H1 (cell line): ENCODE data around the gene GFI1B. TPM values are rescaled to one million over a fixed set of nuclear protein-coding genes. Genes with fewer than 3 reads are reported as not detected.
"Not testable (repeated sequence)": the region's sequence is repeated elsewhere in the genome, so short reads cannot be mapped to it uniquely, and the experiment has no call there.

Experiments
- CTCF ChIA-PET: fragments of 300-600 bp; sonication (Branson Sonifier 250); formaldehyde crosslinking; loops from one replicate; lab custom pipeline; 2021; ENCODE audit not compliant: partially characterized antibody; lab: Charles Lee
- POLR2A ChIA-PET: fragments of 300-600 bp; sonication (Branson Sonifier 250); formaldehyde crosslinking; loops from one replicate; lab custom pipeline; 2021; ENCODE audit warnings: inconsistent platforms; ENCODE audit not compliant: partially characterized antibody; lab: Charles Lee
- DNase-seq, 2 experiments: peaks; one replicate each; pipeline versions ENCODE4 v3.0.0 to v3.0.0-alpha.2; 2010 to 2022; ENCODE audit warnings: low spot score in 2 of 2, low read depth in 1 of 2, mixed read lengths in 1 of 2
- FAIRE-seq: peaks from 2 replicates; lab custom pipeline; 2011; peaks lifted over from hg19 to GRCh38; lab: Jason Lieb, UNC
- H2AFZ ChIP-seq: 2 replicates; pipeline ENCODE4 v1.8.1; 2012; ENCODE audit warnings: low read length, inconsistent platforms
- H2AK5ac ChIP-seq: 2 replicates; pipeline ENCODE4 v1.6.1; 2013; ENCODE audit warnings: low read depth, low read length
- H2BK120ac ChIP-seq: replicated peaks from 2 replicates; pipeline ENCODE3; 2013; ENCODE audit warnings: low read depth, low read length, inconsistent platforms
- H2BK12ac ChIP-seq: 2 replicates; pipeline ENCODE4 v1.6.1; 2013; ENCODE audit warnings: low read depth, low read length
- H2BK15ac ChIP-seq: 2 replicates; pipeline ENCODE4 v1.6.1; 2013; ENCODE audit warnings: low read length
- H2BK20ac ChIP-seq: 2 replicates; pipeline ENCODE4 v1.6.1; 2013; ENCODE audit warnings: low read length
- H2BK5ac ChIP-seq: 2 replicates; pipeline ENCODE4 v1.6.1; 2013; ENCODE audit warnings: low read depth, low read length
- H3K14ac ChIP-seq: 2 replicates; pipeline ENCODE4 v1.6.1; 2013; ENCODE audit warnings: inconsistent platforms; ENCODE audit not compliant: insufficient read length
- H3K18ac ChIP-seq: 2 replicates; pipeline ENCODE4 v1.6.1; 2013; ENCODE audit warnings: low read length; ENCODE audit errors: extremely low read depth
- H3K23ac ChIP-seq: 2 replicates; pipeline ENCODE4 v1.6.1; 2013; ENCODE audit warnings: inconsistent platforms; ENCODE audit not compliant: insufficient read length
- H3K23me2 ChIP-seq: 2 replicates; pipeline ENCODE4 v1.6.1; 2013; ENCODE audit warnings: low read depth, low read length
- H3K27ac ChIP-seq: 2 replicates; pipeline ENCODE4 v1.6.1; 2011; ENCODE audit warnings: low read depth, low read length, inconsistent platforms
- H3K27me3 ChIP-seq, 4 experiments: replicated peaks in 1 of 4; 1 replicate in 1 of 4; 2 replicates in 3 of 4; pipeline versions ENCODE4 v1.6.1 to v1.8.1; 2011 to 2013; ENCODE audit warnings: low read length in 3 of 4, mild to moderate bottlenecking in 3 of 4, inconsistent platforms in 2 of 4, mixed read lengths in 2 of 4, moderate library complexity in 1 of 4; ENCODE audit not compliant: control insufficient read depth in 3 of 4, insufficient read depth in 3 of 4; ENCODE audit errors: extremely low read depth in 1 of 4
- H3K36me3 ChIP-seq, 4 experiments: 2 replicates each; pipeline versions ENCODE4 v1.6.1 to v1.8.1; 2011 to 2013; ENCODE audit warnings: mild to moderate bottlenecking in 4 of 4, low read length in 3 of 4, moderate library complexity in 2 of 4, control low read depth in 1 of 4, inconsistent platforms in 1 of 4; ENCODE audit not compliant: insufficient read depth in 4 of 4, control insufficient read depth in 2 of 4
- H3K4ac ChIP-seq: replicated peaks from 2 replicates; pipeline ENCODE3; 2013; ENCODE audit warnings: low read length, low read depth, mixed read lengths, inconsistent platforms; ENCODE audit not compliant: insufficient read length
- H3K4me1 ChIP-seq, 4 experiments: replicated peaks in 1 of 4; 1 replicate in 1 of 4; 2 replicates in 3 of 4; pipeline versions ENCODE4 v1.6.1 to v1.8.1; 2011 to 2013; ENCODE audit warnings: low read length in 3 of 4, inconsistent platforms in 2 of 4, mixed read lengths in 1 of 4; ENCODE audit not compliant: insufficient read depth in 4 of 4, control insufficient read depth in 3 of 4
- H3K4me2 ChIP-seq, 2 experiments: 2 replicates each; pipeline versions ENCODE4 v1.6.1 to v1.8.1; 2011 to 2013; ENCODE audit warnings: low read depth in 2 of 2, low read length in 2 of 2, control low read depth in 1 of 2, inconsistent platforms in 1 of 2, mild to moderate bottlenecking in 1 of 2; ENCODE audit not compliant: insufficient read depth in 1 of 2
- H3K4me3 ChIP-seq, 4 experiments: fragments of 200-600, 300-600 bp in 1 of 4; sonication (generic), shearing (Covaris generic), sonication (Bioruptor Twin) in 1 of 4; 2 replicates each; pipeline versions ENCODE4 v1.5.1 to v1.8.1; 2011 to 2016; ENCODE audit warnings: low read length in 4 of 4, low read depth in 3 of 4, control low read depth in 2 of 4, inconsistent platforms in 2 of 4, mild to moderate bottlenecking in 2 of 4, mixed read lengths in 1 of 4, moderate library complexity in 1 of 4; ENCODE audit not compliant: insufficient read depth in 2 of 4; ENCODE audit errors: extremely low read depth in 1 of 4
- H3K56ac ChIP-seq: replicated peaks from 2 replicates; pipeline ENCODE3; 2013; ENCODE audit warnings: low read depth, mild to moderate bottlenecking, mixed read lengths, low read length, inconsistent platforms; ENCODE audit not compliant: insufficient read length
- H3K79me1 ChIP-seq: 2 replicates; pipeline ENCODE4 v1.6.1; 2013; ENCODE audit warnings: low read depth, low read length, control low read depth
- H3K79me2 ChIP-seq, 2 experiments: 2 replicates each; pipeline versions ENCODE4 v1.6.1 to v1.8.1; 2012 to 2013; ENCODE audit warnings: low read length in 2 of 2, mild to moderate bottlenecking in 2 of 2, inconsistent platforms in 1 of 2; ENCODE audit not compliant: insufficient read depth in 2 of 2, control insufficient read depth in 1 of 2
- H3K9ac ChIP-seq, 4 experiments: replicated peaks in 1 of 4; 1 replicate in 1 of 4; 2 replicates in 3 of 4; pipeline versions ENCODE4 v1.6.1 to v1.8.1; 2011 to 2013; ENCODE audit warnings: low read depth in 3 of 4, low read length in 3 of 4, control low read depth in 2 of 4, mild to moderate bottlenecking in 2 of 4, moderate library complexity in 2 of 4, inconsistent platforms in 1 of 4; ENCODE audit errors: extremely low read depth in 1 of 4
- H3K9me3 ChIP-seq, 2 experiments: 2 replicates each; pipeline versions ENCODE4 v1.6.1 to v1.8.1; 2012 to 2013; ENCODE audit warnings: mild to moderate bottlenecking in 2 of 2, moderate library complexity in 2 of 2, control low read depth in 1 of 2, inconsistent platforms in 1 of 2, low read depth in 1 of 2, low read length in 1 of 2, mixed read lengths in 1 of 2; ENCODE audit not compliant: insufficient read depth in 2 of 2
- H4K20me1 ChIP-seq, 2 experiments: replicated peaks in 1 of 2; 2 replicates each; pipeline versions ENCODE3 to v1.8.1; 2011 to 2013; ENCODE audit warnings: inconsistent platforms in 2 of 2, low read length in 2 of 2, mild to moderate bottlenecking in 1 of 2; ENCODE audit not compliant: insufficient read depth in 2 of 2, control insufficient read depth in 1 of 2
- H4K5ac ChIP-seq: 2 replicates; pipeline ENCODE4 v1.6.1; 2013; ENCODE audit warnings: low read length, low read depth, mixed read lengths, inconsistent platforms; ENCODE audit not compliant: insufficient read length
- H4K8ac ChIP-seq: 2 replicates; pipeline ENCODE4 v1.8.0; 2013; ENCODE audit warnings: mild to moderate bottlenecking, moderate library complexity, low read length, inconsistent platforms; ENCODE audit not compliant: insufficient read depth; ENCODE audit errors: extremely low read depth
- H4K91ac ChIP-seq: replicated peaks from 2 replicates; pipeline ENCODE3; 2013; ENCODE audit warnings: low read length, mixed read lengths, inconsistent platforms; ENCODE audit not compliant: insufficient read length
- WGBS, 2 experiments: shearing (Covaris generic) in 1 of 2; methylation state at CpG; one replicate each; pipeline versions ENCODE4 v1.1.6 to v1.1.7; 2013 to 2015; ENCODE audit warnings: low lambda C conversion rate in 2 of 2, mixed read lengths in 2 of 2, inconsistent platforms in 1 of 2, low coverage in 1 of 2, missing lambda C conversion rate in 1 of 2; ENCODE audit not compliant: insufficient replicate concordance in 2 of 2, insufficient coverage in 1 of 2, insufficient read length in 1 of 2; ENCODE audit errors: extremely low coverage in 1 of 2, missing lambda C conversion rate in 1 of 2; 5-methylcytosine and 5-hydroxymethylcytosine counted together
- polyA plus RNA-seq, 7 experiments: library from polyadenylated mRNA; depleted of rRNA in 3 of 7; stranded (reverse) in 5 of 7; unstranded in 2 of 7; fragments of >200 nt in 5 of 7; fragments of 200-250 nt in 2 of 7; gene quantifications; 1 replicate in 5 of 7; 2 replicates in 1 of 7; 4 replicates in 1 of 7; pipeline versions ENCODE4 v1.2.1 to v1.2.3, GENCODE V29; 2011 to 2013; ENCODE audit warnings: missing spikeins in 2 of 7, mixed read lengths in 2 of 7
- total RNA-seq: library from RNA; stranded (reverse); fragmentation: NEBNext Ultra II Directional; extraction: Animal tissue kit (Norgen Biotek cat#: 25700); gene quantifications from 2 replicates; pipeline ENCODE4 v1.2.1, GENCODE V29; 2021

GFI1B gene
- total and polyA plus RNA-seq, 2 of the 8 experiments (the other 6 are each of a cell fraction or from before 2014, with no cell fraction given) = 0.09 to 0.11 TPM

GRCh38 chr9:132998221-132998620 lies 19.7 kb downstream of the GFI1B start:
- not testable (repeated sequence) for H3K18ac ChIP-seq, H4K91ac ChIP-seq, H2AFZ ChIP-seq, H3K56ac ChIP-seq, H3K4ac ChIP-seq, H3K27ac ChIP-seq, H4K8ac ChIP-seq, H2BK5ac ChIP-seq, H2AK5ac ChIP-seq, H3K4me2 ChIP-seq, H3K79me1 ChIP-seq, H3K14ac ChIP-seq, DNase-seq, H3K9ac ChIP-seq, H3K4me3 ChIP-seq, H2BK120ac ChIP-seq, H2BK12ac ChIP-seq, H3K9me3 ChIP-seq, H2BK20ac ChIP-seq, H4K5ac ChIP-seq, H3K23ac ChIP-seq, H3K23me2 ChIP-seq, FAIRE-seq, H2BK15ac ChIP-seq, H3K79me2 ChIP-seq, H3K36me3 ChIP-seq, H4K20me1 ChIP-seq
- Histone ChIP-seq H3K27me3 (peaks cover 0 to 14% (median 12%) of the 10 kb centered on the region in 4 experiments; a peak in 5 of 7 replicates), H3K4me1 (peaks cover under 1 to 20% (median 11%) of the 10 kb centered on the region in 4 experiments)
- ChIA-PET POLR2A (interaction anchor here (0.7 kb wide), 1 partner anchor 52 kb away, joined by 4 read pairs; no protein-coding TSS in a partner anchor), CTCF (interaction anchor here (0.9 to 8.2 kb wide), 2 partner anchors 16 to 26 kb away, joined by 3 to 57 read pairs; no protein-coding TSS in a partner anchor)
- 80% methylated on average over 3 of the region's 4 CpGs; no CpG with 5 or more reads in 1 of the 2 experiments for WGBS, 2 experiments
